Mucosa of gallbladder (tissue), 1 donor: Measurements from ENCODE around the gene CHERP. TPM values are rescaled to one million over a fixed set of nuclear protein-coding genes. Genes with fewer than 3 reads are reported as not detected.
"Not testable (repeated sequence)": the region's sequence is repeated elsewhere in the genome, so short reads cannot be mapped to it uniquely, and the experiment has no call there.

Experiments
- DNase-seq: peaks from one replicate; pipeline ENCODE4 v3.0.0-alpha.2; 2020; ENCODE audit warnings: low spot score
- total RNA-seq: library from RNA; stranded (reverse); gene quantifications from one replicate; pipeline ENCODE4 v1.2.1, GENCODE V29; 2021
- donor health status: DM: no; HTN: no; CAD: no.

CHERP gene
- total RNA-seq, 1 donor from 2014 or later: 47.3 TPM

- DNase-seq: not testable (repeated sequence)
Observed at GRCh38 chr19:16543734-16544133, 1.5 kb upstream of the CHERP start.

DNA sequence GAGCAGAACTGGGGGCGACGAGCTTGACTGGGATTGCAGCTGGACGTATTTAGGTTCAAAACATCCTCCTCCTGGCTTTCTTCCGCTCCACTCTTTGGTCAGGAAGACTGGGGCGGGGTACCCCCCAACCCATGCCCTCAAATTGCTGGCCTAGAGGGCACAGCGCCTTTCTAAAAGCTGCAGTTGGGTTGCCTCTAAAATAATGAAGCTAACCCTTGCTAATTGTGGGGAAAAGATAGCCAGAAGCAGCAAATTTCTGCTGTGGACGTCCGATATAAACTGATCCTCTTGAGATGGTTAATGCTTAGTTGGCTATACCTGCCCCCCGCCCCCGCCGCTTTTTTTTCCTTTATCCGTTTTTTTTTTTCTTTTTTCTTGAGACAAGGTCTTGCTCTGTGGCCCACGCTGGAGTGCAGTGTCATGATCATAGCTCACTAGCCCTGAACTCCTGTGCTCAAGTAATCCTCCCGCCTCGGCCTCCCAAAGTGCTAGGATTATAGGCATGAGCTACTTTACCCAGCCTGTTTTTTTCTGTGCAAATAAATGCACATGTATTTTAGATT is 754 bp upstream of the CHERP start:
- no peak for DNase-seq

- DNase-seq: no peak
Observed at GRCh38 chr19:16541526-16542044, 652 bp downstream of the CHERP start.

DNA sequence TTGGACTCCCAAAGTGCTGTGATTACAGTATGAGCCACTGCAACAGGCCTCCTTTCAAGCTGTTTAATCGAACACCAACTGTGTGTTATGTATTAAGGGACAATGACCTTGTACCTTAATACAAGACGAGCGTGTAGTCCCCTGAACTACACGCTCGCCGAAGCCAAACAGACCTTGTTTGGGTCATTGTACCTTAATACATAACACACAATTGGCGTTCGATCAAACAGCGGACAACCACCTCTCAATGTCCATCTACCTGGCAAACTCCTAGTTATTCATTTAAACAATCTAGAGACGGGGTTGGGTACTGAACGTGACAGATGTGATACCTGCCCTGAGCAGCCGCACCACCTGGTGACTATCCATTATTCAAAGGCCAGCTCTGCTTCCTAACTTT is 1.3 kb downstream of the CHERP start:
- no peak for DNase-seq

- no peak for DNase-seq
Observed at GRCh38 chr19:16537111-16537510, 5.1 kb downstream of the CHERP start.

- no peak for DNase-seq
Observed at GRCh38 chr19:16536130-16536529, 6.1 kb downstream of the CHERP start.

DNA sequence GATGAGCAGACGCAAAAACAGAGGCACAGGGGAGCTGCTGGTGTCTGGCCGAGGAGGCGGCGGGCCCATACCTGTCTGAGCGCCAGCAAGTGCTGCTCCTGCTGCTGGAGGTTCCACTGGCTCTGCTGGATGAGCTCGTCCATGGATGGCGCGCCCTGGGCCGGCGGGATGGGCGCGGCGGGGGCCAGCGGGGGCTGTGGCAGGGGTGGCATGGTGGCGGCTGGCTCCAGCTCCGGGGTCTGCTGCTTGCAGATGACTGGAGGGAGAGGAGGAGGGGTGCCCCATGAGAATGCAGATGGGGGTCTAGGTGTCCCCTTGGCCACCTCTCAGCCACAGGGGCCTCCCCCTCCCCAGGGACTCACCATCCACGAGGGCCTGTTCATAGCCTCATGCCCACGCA is 6.9 kb downstream of the CHERP start:
- no peak for DNase-seq

DNA sequence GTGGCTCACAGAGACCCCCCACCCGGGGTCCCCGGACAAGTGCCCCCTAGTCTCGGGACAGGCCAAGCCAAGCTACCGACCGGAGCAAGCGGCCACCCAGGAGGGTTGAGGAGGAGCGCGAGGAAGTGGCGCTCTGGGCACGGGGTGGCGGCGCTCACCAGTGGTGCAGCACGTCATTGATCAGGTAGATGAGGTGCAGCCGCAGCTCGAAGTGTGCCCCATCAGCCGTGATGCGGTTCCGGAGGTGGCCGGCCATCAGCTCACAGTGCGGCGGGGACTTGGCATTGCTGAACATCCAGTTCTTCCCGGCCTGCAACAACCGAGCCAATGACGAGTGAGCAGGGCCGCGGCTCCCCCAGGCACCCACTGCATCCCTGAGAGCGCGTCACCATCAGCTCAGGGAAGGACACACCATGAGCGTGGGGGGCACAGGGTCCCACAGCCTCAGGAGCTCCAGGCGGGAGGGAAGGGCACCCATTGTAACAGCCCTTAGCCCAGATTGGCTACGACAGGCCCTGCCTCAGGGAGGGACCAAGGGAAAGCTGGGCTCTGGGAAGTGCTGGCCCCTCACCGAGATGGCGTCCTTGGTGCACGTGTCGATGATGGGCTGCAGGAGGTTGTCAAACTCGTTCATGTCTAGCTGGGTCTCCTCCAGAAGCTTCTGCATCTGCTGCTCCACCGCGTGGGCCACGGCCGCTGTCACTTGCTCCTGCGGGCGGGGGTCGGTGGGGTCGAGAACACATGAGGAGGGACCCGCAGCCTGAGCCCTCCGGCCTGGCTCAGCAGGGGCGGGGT is 9.6 kb downstream of the CHERP start:
- no peak for DNase-seq

DNA sequence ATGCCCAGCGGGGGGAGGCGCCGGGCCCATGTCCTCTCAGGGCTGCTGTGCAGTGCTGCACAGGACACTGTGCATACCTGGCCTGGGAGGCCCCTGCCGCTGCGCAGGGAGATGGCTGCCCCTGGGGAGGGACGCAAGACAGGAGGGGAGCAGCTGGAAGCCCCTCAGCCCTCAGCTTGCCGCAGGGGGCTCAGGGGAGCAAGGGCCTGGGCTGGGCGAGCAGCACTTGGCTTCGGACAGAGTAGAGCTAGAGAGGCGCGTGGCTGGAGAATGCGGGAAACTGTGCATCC is 10.9 kb downstream of the CHERP start:
- no peak for DNase-seq

DNA sequence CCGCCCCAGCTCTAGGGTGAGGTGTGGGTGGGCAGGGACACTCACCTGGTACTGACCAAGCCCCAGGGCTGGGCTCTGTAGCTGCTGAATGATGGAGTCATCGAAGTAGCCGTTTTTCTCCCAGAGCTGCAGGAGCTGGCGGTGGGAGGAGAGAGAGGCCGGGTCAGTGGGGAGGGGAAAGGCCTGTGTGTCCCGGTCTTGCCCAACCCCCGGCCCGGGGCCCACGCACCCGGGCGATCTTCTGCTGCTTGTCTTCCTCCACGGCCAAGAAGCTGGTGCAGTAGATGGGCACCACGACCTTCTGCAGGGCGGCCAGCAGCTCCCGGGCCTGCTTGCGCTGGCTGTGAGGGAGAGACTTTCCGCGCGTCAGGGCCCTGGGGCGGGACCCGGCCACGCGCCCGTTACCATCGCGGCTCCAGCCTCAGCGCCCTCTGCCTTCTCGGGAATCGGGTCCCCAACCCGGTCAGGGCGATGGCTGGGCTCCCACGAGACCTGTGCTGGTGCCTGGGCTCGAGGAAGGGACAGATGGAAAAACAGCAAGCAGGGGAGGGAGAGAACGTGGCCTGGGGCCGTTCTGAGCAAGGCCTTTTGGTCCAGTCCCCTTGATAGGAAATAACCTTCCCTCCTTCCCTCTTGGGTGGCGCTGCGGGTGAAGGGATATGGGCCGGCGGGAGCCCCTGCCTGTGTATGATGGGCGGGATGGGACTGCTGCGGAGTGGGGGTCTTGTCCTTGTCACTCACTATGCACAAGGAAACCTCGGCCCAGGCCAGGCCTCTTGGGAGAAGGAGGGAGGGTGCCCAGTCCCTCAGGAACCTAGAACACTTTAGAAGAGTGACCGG is 11.5 kb downstream of the CHERP start:
- no peak for DNase-seq

GRCh38 chr19:16529466-16530144 is 12.6 kb downstream of the CHERP start:
- DNase-seq: no peak

DNA sequence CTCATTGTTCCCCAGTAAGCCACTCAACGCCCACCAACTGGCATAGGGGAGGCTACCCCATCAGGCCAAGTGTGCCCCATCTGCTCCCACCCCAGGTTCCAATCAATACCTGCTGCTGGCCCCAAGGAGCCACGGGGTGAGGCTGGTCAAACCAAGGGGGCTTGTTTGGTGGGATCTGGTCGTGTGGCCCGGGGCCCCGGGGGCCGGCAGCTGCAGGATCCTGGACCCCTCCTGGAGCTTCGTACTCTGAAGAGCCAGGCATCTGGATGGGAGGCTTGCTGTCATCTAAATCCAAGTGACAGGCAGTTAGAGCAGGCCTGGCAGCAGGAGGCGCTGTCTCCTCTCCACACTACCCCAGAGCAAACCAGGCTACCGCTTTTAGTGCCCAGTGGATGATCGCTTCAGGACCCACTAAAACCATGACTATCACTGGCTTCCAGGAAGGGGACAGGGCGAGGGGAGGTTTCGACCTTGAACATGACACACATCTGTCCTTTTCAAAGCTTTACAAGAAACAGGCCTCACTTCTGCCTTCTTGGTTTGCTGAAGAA is 14.2 kb downstream of the CHERP start:
- no peak for DNase-seq

GRCh38 chr19:16527334-16527935 is 14.8 kb downstream of the CHERP start:
- no peak for DNase-seq

DNA sequence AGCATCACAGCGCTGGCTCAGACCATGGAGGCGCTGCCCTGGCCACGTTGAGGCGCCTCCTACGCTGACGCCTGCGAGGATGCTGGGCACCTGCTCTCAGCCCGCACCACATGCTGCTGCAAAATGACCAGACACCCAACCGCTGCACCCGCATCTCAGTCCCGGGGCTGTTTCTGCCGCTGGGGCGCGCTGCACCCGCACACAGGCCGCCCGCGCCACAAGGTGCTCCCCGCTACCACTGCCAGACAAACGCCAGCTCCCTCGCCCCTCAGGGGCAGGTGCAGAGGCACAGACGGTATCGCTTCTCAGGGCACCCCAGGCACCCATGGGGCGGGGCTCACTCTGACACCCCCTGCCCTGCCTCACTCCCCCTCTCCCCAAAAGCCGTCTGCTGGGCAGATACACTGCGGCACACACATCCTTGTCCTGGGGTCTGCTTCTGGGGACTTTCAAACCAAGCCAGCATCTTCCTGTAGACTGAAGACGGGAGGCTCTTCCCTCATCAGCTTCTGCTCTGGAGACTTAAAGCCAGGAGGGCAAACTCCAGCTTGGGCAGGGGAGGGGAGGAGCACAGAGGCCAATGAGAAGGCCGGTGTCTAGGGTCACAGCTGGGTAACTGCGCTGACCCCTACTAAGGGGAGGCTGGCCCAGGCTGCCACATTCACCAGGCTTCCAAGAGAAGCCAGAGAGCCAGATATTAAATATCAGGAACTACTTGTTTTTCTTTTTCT is 16.3 kb downstream of the CHERP start:
- no peak for DNase-seq

DNA sequence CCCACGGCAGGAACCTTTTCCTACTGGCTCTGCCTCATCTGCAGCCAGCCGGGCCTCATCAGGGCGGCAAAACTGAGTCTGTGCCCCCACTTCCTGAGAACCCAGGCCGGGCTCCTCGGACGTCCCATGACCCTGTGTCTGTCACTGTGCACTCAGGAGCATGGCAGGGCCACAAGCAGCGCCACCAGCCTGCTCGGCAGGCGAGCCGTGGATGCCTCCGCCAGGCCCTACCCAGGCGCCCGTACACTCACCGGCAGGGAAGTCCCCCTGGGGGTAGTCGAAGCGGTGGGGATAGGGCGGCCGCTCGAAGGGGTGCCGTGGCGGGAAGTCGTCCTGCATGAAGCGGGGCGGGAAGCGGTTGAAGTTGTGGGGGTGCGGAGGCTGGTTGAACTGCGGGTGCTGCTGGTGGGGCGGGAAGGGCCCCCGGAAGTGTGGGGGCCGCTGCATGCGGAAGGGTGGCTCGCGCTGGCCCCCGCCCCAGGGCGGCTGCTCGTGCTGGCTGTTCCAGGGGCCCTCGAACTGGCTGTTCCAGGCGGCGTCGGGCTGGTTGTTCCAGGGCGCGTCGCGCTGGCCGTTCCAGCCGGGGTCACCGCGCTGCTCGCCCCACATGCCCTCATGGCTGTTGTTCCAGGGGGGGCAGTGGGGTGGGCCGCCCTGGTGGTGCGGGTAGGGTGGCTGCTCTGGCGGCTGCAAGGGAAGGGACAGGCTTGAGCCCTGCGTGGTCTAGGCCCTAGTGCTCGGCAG is 17.1 kb downstream of the CHERP start:
- no peak for DNase-seq

DNA sequence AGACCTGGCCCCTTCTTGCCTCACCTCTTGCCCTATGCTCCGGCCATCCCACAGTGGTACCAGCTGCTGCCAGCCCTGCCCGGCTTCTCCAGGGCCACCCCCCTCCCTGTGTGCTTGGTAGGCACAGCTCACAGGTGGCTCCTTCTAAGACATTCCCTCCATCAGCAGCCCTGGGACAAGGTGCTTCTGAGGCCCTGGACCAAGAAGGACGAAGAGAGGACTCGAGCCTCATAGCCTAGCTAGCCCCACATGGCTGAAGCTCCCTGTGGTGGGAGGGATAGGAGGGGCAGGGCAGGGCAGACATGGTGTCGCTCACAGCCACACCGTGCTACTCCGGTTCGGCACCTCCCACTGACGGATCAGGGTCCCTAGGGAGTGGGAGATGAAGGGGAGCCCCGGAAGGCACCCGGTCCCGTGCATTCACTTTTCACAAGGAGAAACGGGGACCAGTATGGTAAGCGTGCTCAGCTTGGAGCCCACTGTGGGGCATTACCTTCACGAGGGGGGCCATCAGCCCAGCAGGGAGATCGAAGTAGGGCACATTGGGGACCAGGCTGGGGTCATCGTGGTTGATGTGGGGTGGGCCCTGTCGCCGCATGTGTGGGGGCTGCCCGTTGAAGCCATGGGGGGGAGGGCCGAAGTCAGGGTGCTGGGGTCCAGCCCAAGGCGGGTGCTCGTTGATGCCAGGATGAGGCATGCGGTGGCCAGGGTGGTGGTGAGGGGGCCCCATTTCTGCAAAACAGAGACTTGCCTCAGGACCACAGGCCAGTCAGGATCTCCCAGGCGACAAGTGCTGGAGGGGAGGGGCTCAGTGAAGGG is 19.5 kb downstream of the CHERP start:
- DNase-seq: no peak

DNA sequence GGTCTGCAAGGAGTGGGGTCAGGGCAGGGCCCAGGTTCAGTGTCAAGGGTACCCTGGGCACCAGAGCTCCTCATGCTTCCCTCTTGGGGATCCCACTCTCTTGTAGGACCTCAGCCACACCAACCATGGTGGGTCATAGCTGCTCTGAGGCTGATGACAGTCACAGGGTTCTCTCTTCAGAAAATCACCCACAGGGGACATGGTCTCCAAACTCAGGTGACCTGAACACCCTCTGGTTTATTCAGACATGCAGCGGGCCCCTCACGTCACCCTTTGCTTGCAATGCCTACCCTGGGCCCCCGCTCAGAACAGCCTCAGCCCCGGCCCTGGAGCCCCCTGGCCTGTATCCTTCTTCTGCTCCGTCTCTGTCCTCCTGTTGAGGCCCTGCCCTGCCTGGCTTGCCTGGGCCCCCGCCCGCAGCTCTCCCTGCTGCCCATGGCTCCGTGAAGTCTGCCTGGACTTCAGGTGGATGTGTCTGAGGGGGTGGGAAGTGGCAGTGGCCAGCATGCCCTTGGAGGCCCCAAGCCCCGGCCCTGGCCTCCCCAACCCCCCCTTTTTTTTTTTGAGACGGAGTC is 20.4 kb downstream of the CHERP start:
- no peak for DNase-seq

GRCh38 chr19:16520986-16521624 is 21.1 kb downstream of the CHERP start:
- DNase-seq: no peak
